H1 (cell line): ENCODE data around the gene VSIG10L2. TPM values are rescaled to one million over a fixed set of nuclear protein-coding genes. Genes with fewer than 3 reads are reported as not detected.
"Not testable (repeated sequence)": the region's sequence is repeated elsewhere in the genome, so short reads cannot be mapped to it uniquely, and the experiment has no call there.

Experiments
- CTCF ChIA-PET: fragments of 300-600 bp; sonication (Branson Sonifier 250); formaldehyde crosslinking; loops from one replicate; lab custom pipeline; 2021; ENCODE audit not compliant: partially characterized antibody; lab: Charles Lee
- POLR2A ChIA-PET: fragments of 300-600 bp; sonication (Branson Sonifier 250); formaldehyde crosslinking; loops from one replicate; lab custom pipeline; 2021; ENCODE audit warnings: inconsistent platforms; ENCODE audit not compliant: partially characterized antibody; lab: Charles Lee
- DNase-seq, 2 experiments: peaks; one replicate each; pipeline versions ENCODE4 v3.0.0 to v3.0.0-alpha.2; 2010 to 2022; ENCODE audit warnings: low spot score in 2 of 2, low read depth in 1 of 2, mixed read lengths in 1 of 2
- FAIRE-seq: peaks from 2 replicates; lab custom pipeline; 2011; peaks lifted over from hg19 to GRCh38; lab: Jason Lieb, UNC
- H2AFZ ChIP-seq: 2 replicates; pipeline ENCODE4 v1.8.1; 2012; ENCODE audit warnings: low read length, inconsistent platforms
- H2AK5ac ChIP-seq: 2 replicates; pipeline ENCODE4 v1.6.1; 2013; ENCODE audit warnings: low read depth, low read length
- H2BK120ac ChIP-seq: replicated peaks from 2 replicates; pipeline ENCODE3; 2013; ENCODE audit warnings: low read depth, low read length, inconsistent platforms
- H2BK12ac ChIP-seq: 2 replicates; pipeline ENCODE4 v1.6.1; 2013; ENCODE audit warnings: low read depth, low read length
- H2BK15ac ChIP-seq: 2 replicates; pipeline ENCODE4 v1.6.1; 2013; ENCODE audit warnings: low read length
- H2BK20ac ChIP-seq: 2 replicates; pipeline ENCODE4 v1.6.1; 2013; ENCODE audit warnings: low read length
- H2BK5ac ChIP-seq: 2 replicates; pipeline ENCODE4 v1.6.1; 2013; ENCODE audit warnings: low read depth, low read length
- H3K14ac ChIP-seq: 2 replicates; pipeline ENCODE4 v1.6.1; 2013; ENCODE audit warnings: inconsistent platforms; ENCODE audit not compliant: insufficient read length
- H3K18ac ChIP-seq: 2 replicates; pipeline ENCODE4 v1.6.1; 2013; ENCODE audit warnings: low read length; ENCODE audit errors: extremely low read depth
- H3K23ac ChIP-seq: 2 replicates; pipeline ENCODE4 v1.6.1; 2013; ENCODE audit warnings: inconsistent platforms; ENCODE audit not compliant: insufficient read length
- H3K23me2 ChIP-seq: 2 replicates; pipeline ENCODE4 v1.6.1; 2013; ENCODE audit warnings: low read depth, low read length
- H3K27ac ChIP-seq: 2 replicates; pipeline ENCODE4 v1.6.1; 2011; ENCODE audit warnings: low read depth, low read length, inconsistent platforms
- H3K27me3 ChIP-seq, 4 experiments: replicated peaks in 1 of 4; 1 replicate in 1 of 4; 2 replicates in 3 of 4; pipeline versions ENCODE4 v1.6.1 to v1.8.1; 2011 to 2013; ENCODE audit warnings: low read length in 3 of 4, mild to moderate bottlenecking in 3 of 4, inconsistent platforms in 2 of 4, mixed read lengths in 2 of 4, moderate library complexity in 1 of 4; ENCODE audit not compliant: control insufficient read depth in 3 of 4, insufficient read depth in 3 of 4; ENCODE audit errors: extremely low read depth in 1 of 4
- H3K36me3 ChIP-seq, 4 experiments: 2 replicates each; pipeline versions ENCODE4 v1.6.1 to v1.8.1; 2011 to 2013; ENCODE audit warnings: mild to moderate bottlenecking in 4 of 4, low read length in 3 of 4, moderate library complexity in 2 of 4, control low read depth in 1 of 4, inconsistent platforms in 1 of 4; ENCODE audit not compliant: insufficient read depth in 4 of 4, control insufficient read depth in 2 of 4
- H3K4ac ChIP-seq: replicated peaks from 2 replicates; pipeline ENCODE3; 2013; ENCODE audit warnings: low read length, low read depth, mixed read lengths, inconsistent platforms; ENCODE audit not compliant: insufficient read length
- H3K4me1 ChIP-seq, 4 experiments: replicated peaks in 1 of 4; 1 replicate in 1 of 4; 2 replicates in 3 of 4; pipeline versions ENCODE4 v1.6.1 to v1.8.1; 2011 to 2013; ENCODE audit warnings: low read length in 3 of 4, inconsistent platforms in 2 of 4, mixed read lengths in 1 of 4; ENCODE audit not compliant: insufficient read depth in 4 of 4, control insufficient read depth in 3 of 4
- H3K4me2 ChIP-seq, 2 experiments: 2 replicates each; pipeline versions ENCODE4 v1.6.1 to v1.8.1; 2011 to 2013; ENCODE audit warnings: low read depth in 2 of 2, low read length in 2 of 2, control low read depth in 1 of 2, inconsistent platforms in 1 of 2, mild to moderate bottlenecking in 1 of 2; ENCODE audit not compliant: insufficient read depth in 1 of 2
- H3K4me3 ChIP-seq, 4 experiments: fragments of 200-600, 300-600 bp in 1 of 4; sonication (generic), shearing (Covaris generic), sonication (Bioruptor Twin) in 1 of 4; 2 replicates each; pipeline versions ENCODE4 v1.5.1 to v1.8.1; 2011 to 2016; ENCODE audit warnings: low read length in 4 of 4, low read depth in 3 of 4, control low read depth in 2 of 4, inconsistent platforms in 2 of 4, mild to moderate bottlenecking in 2 of 4, mixed read lengths in 1 of 4, moderate library complexity in 1 of 4; ENCODE audit not compliant: insufficient read depth in 2 of 4; ENCODE audit errors: extremely low read depth in 1 of 4
- H3K56ac ChIP-seq: replicated peaks from 2 replicates; pipeline ENCODE3; 2013; ENCODE audit warnings: low read depth, mild to moderate bottlenecking, mixed read lengths, low read length, inconsistent platforms; ENCODE audit not compliant: insufficient read length
- H3K79me1 ChIP-seq: 2 replicates; pipeline ENCODE4 v1.6.1; 2013; ENCODE audit warnings: low read depth, low read length, control low read depth
- H3K79me2 ChIP-seq, 2 experiments: 2 replicates each; pipeline versions ENCODE4 v1.6.1 to v1.8.1; 2012 to 2013; ENCODE audit warnings: low read length in 2 of 2, mild to moderate bottlenecking in 2 of 2, inconsistent platforms in 1 of 2; ENCODE audit not compliant: insufficient read depth in 2 of 2, control insufficient read depth in 1 of 2
- H3K9ac ChIP-seq, 4 experiments: replicated peaks in 1 of 4; 1 replicate in 1 of 4; 2 replicates in 3 of 4; pipeline versions ENCODE4 v1.6.1 to v1.8.1; 2011 to 2013; ENCODE audit warnings: low read depth in 3 of 4, low read length in 3 of 4, control low read depth in 2 of 4, mild to moderate bottlenecking in 2 of 4, moderate library complexity in 2 of 4, inconsistent platforms in 1 of 4; ENCODE audit errors: extremely low read depth in 1 of 4
- H3K9me3 ChIP-seq, 2 experiments: 2 replicates each; pipeline versions ENCODE4 v1.6.1 to v1.8.1; 2012 to 2013; ENCODE audit warnings: mild to moderate bottlenecking in 2 of 2, moderate library complexity in 2 of 2, control low read depth in 1 of 2, inconsistent platforms in 1 of 2, low read depth in 1 of 2, low read length in 1 of 2, mixed read lengths in 1 of 2; ENCODE audit not compliant: insufficient read depth in 2 of 2
- H4K20me1 ChIP-seq, 2 experiments: replicated peaks in 1 of 2; 2 replicates each; pipeline versions ENCODE3 to v1.8.1; 2011 to 2013; ENCODE audit warnings: inconsistent platforms in 2 of 2, low read length in 2 of 2, mild to moderate bottlenecking in 1 of 2; ENCODE audit not compliant: insufficient read depth in 2 of 2, control insufficient read depth in 1 of 2
- H4K5ac ChIP-seq: 2 replicates; pipeline ENCODE4 v1.6.1; 2013; ENCODE audit warnings: low read length, low read depth, mixed read lengths, inconsistent platforms; ENCODE audit not compliant: insufficient read length
- H4K8ac ChIP-seq: 2 replicates; pipeline ENCODE4 v1.8.0; 2013; ENCODE audit warnings: mild to moderate bottlenecking, moderate library complexity, low read length, inconsistent platforms; ENCODE audit not compliant: insufficient read depth; ENCODE audit errors: extremely low read depth
- H4K91ac ChIP-seq: replicated peaks from 2 replicates; pipeline ENCODE3; 2013; ENCODE audit warnings: low read length, mixed read lengths, inconsistent platforms; ENCODE audit not compliant: insufficient read length
- WGBS, 2 experiments: shearing (Covaris generic) in 1 of 2; methylation state at CpG; one replicate each; pipeline versions ENCODE4 v1.1.6 to v1.1.7; 2013 to 2015; ENCODE audit warnings: low lambda C conversion rate in 2 of 2, mixed read lengths in 2 of 2, inconsistent platforms in 1 of 2, low coverage in 1 of 2, missing lambda C conversion rate in 1 of 2; ENCODE audit not compliant: insufficient replicate concordance in 2 of 2, insufficient coverage in 1 of 2, insufficient read length in 1 of 2; ENCODE audit errors: extremely low coverage in 1 of 2, missing lambda C conversion rate in 1 of 2; 5-methylcytosine and 5-hydroxymethylcytosine counted together
- polyA plus RNA-seq, 7 experiments: library from polyadenylated mRNA; depleted of rRNA in 3 of 7; stranded (reverse) in 5 of 7; unstranded in 2 of 7; fragments of >200 nt in 5 of 7; fragments of 200-250 nt in 2 of 7; gene quantifications; 1 replicate in 5 of 7; 2 replicates in 1 of 7; 4 replicates in 1 of 7; pipeline versions ENCODE4 v1.2.1 to v1.2.3, GENCODE V29; 2011 to 2013; ENCODE audit warnings: missing spikeins in 2 of 7, mixed read lengths in 2 of 7
- total RNA-seq: library from RNA; stranded (reverse); fragmentation: NEBNext Ultra II Directional; extraction: Animal tissue kit (Norgen Biotek cat#: 25700); gene quantifications from 2 replicates; pipeline ENCODE4 v1.2.1, GENCODE V29; 2021

VSIG10L2 gene
- total and polyA plus RNA-seq, 2 of the 8 experiments (the other 6 are each of a cell fraction or from before 2014, with no cell fraction given), result not detected

DNA sequence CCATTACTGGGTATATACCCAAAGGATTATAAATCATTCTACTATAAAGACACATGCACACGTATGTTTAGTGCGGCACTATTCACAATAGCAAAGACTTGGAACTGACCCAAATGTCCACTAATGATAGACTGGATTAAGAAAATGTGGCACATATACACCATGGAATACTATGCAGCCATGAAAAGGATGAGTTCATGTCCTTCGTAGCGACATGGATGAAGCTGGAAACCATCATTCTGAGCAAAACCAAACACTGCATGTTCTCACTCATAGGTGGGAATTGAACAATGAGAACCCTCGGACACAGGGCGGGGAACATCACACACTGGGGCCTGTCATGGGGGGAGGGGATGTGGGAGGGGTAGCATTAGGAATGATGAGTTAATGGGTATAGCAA, 40.1 kb downstream of the VSIG10L2 start:
- H3K23me2 ChIP-seq, H3K79me1 ChIP-seq, H3K4me3 ChIP-seq, H2BK12ac ChIP-seq, H4K91ac ChIP-seq, H3K9ac ChIP-seq, H3K27ac ChIP-seq, H3K27me3 ChIP-seq, H3K23ac ChIP-seq, H3K56ac ChIP-seq, H4K20me1 ChIP-seq, H2BK120ac ChIP-seq, H3K9me3 ChIP-seq, DNase-seq, H3K4me2 ChIP-seq, H2BK20ac ChIP-seq, H2AK5ac ChIP-seq, H3K4ac ChIP-seq, H2AFZ ChIP-seq, H3K14ac ChIP-seq, H4K8ac ChIP-seq, POLR2A ChIA-PET, H3K4me1 ChIP-seq, H2BK5ac ChIP-seq, H3K18ac ChIP-seq, H3K79me2 ChIP-seq, H4K5ac ChIP-seq, H2BK15ac ChIP-seq, FAIRE-seq: not testable (repeated sequence)
- CTCF ChIA-PET, result interaction anchor here (1.2 kb wide), 1 partner anchor 44 kb away, joined by 4 read pairs; no protein-coding TSS in a partner anchor
- WGBS, 2 experiments, result 91% methylated on average over 6 of the region's 6 CpGs; no CpG with 5 or more reads in 1 of the 2 experiments
- H3K36me3 ChIP-seq, result peaks cover 0 to 12% (median 2%) of the 10 kb centered on the region in 4 experiments; a peak in 4 of 8 replicates
